SK-N-SH treated with all-trans-retinoic acid at 6 μM for 48 hours (cell line): ENCODE results near the gene GASK1B.

ENCODE experiments used
- ATAC-seq: fragments of 200-7000 bp; cut with Tn5 transposase; 3 replicates; pipeline ENCODE4 v1.9.1; 2020; ENCODE audit warnings: mild to moderate bottlenecking, moderate library complexity
- BACH2 ChIP-seq: fragments of 250-450 bp; sonication (Bioruptor Pico); IDR thresholded peaks from 2 replicates; pipeline ENCODE4 v1.9.0; 2021; ENCODE audit warnings: mild to moderate bottlenecking, borderline replicate concordance
- ESRRG ChIP-seq: fragments of 250-450 bp; sonication (Bioruptor Pico); IDR thresholded peaks from 2 replicates; pipeline ENCODE4 v1.6.1; 2021; ENCODE audit warnings: mild to moderate bottlenecking
- GLIS3 ChIP-seq: fragments of 250-450 bp; sonication (Bioruptor Pico); IDR thresholded peaks from 2 replicates; pipeline ENCODE4 v1.5.0; 2020; ENCODE audit warnings: mild to moderate bottlenecking, moderate library complexity
- RARB ChIP-seq: fragments of 250-450 bp; sonication (Bioruptor Pico); IDR thresholded peaks from 2 replicates; pipeline ENCODE4 v1.8.0; 2021; ENCODE audit warnings: mild to moderate bottlenecking, moderate library complexity
- SNAI2 ChIP-seq: fragments of 250-450 bp; sonication (Bioruptor Pico); IDR thresholded peaks from 2 replicates; pipeline ENCODE4 v1.5.0; 2020; ENCODE audit warnings: mild to moderate bottlenecking, moderate library complexity
- TCF4 ChIP-seq: fragments of 250-450 bp; sonication (Bioruptor Pico); IDR thresholded peaks from 2 replicates; pipeline ENCODE4 v1.8.0; 2021; ENCODE audit warnings: mild to moderate bottlenecking, moderate library complexity, borderline replicate concordance
- TOX ChIP-seq: fragments of 250-450 bp; sonication (Bioruptor Pico); IDR thresholded peaks from 2 replicates; pipeline ENCODE4 v1.8.0; 2021; ENCODE audit warnings: mild to moderate bottlenecking, moderate library complexity, borderline replicate concordance
- ZC3H10 ChIP-seq: fragments of 250-450 bp; sonication (Bioruptor Pico); IDR thresholded peaks from 2 replicates; pipeline ENCODE4 v1.5.1; 2021; ENCODE audit warnings: mild to moderate bottlenecking, moderate library complexity
- ZFP30 ChIP-seq: fragments of 450-650 bp; formaldehyde crosslinking; IDR thresholded peaks from 2 replicates; pipeline ENCODE4 v1.5.0; 2022; ENCODE audit warnings: mild to moderate bottlenecking, moderate library complexity
- ZNF565 ChIP-seq: fragments of 450-650 bp; formaldehyde crosslinking; conservative IDR thresholded peaks from 2 replicates; pipeline ENCODE4 v1.5.0; 2020; ENCODE audit warnings: low read depth, mild to moderate bottlenecking, moderate library complexity
- ZNF70 ChIP-seq: fragments of 450-650 bp; formaldehyde crosslinking; IDR thresholded peaks from 2 replicates; pipeline ENCODE4 v1.5.0; 2020; ENCODE audit warnings: mild to moderate bottlenecking, moderate library complexity
- ZNF8 ChIP-seq: fragments of 450-650 bp; formaldehyde crosslinking; IDR thresholded peaks from 2 replicates; pipeline ENCODE4 v1.5.0; 2020; ENCODE audit warnings: mild to moderate bottlenecking, moderate library complexity
- TF ChIP-seq, protein P1 (sequence below): fragments of 250-450 bp; sonication (Bioruptor Pico); IDR thresholded peaks from 2 replicates; pipeline ENCODE4 v1.5.1; 2021; ENCODE audit warnings: mild to moderate bottlenecking, moderate library complexity
- TF ChIP-seq, protein P2 (sequence below): fragments of 250-450 bp; sonication (Bioruptor Pico); IDR thresholded peaks from 2 replicates; pipeline ENCODE4 v1.8.0; 2021; ENCODE audit warnings: low read depth, mild to moderate bottlenecking, moderate library complexity, borderline replicate concordance
- TF ChIP-seq, protein P3 (sequence below): fragments of 250-450 bp; sonication (Bioruptor Pico); IDR thresholded peaks from 2 replicates; pipeline ENCODE4 v1.8.0; 2020; ENCODE audit warnings: mild to moderate bottlenecking, moderate library complexity, borderline replicate concordance
- TF ChIP-seq, protein P4 (sequence below): fragments of 250-450 bp; sonication (Bioruptor Pico); IDR thresholded peaks from 2 replicates; pipeline ENCODE4 v1.5.0; 2020; ENCODE audit warnings: mild to moderate bottlenecking, moderate library complexity
- TF ChIP-seq, protein P5 (sequence below): fragments of 250-450 bp; sonication (Bioruptor Pico); IDR thresholded peaks from 2 replicates; pipeline ENCODE4 v1.5.1; 2020; ENCODE audit warnings: low read depth, mild to moderate bottlenecking, moderate library complexity

Gene GASK1B

DNA sequence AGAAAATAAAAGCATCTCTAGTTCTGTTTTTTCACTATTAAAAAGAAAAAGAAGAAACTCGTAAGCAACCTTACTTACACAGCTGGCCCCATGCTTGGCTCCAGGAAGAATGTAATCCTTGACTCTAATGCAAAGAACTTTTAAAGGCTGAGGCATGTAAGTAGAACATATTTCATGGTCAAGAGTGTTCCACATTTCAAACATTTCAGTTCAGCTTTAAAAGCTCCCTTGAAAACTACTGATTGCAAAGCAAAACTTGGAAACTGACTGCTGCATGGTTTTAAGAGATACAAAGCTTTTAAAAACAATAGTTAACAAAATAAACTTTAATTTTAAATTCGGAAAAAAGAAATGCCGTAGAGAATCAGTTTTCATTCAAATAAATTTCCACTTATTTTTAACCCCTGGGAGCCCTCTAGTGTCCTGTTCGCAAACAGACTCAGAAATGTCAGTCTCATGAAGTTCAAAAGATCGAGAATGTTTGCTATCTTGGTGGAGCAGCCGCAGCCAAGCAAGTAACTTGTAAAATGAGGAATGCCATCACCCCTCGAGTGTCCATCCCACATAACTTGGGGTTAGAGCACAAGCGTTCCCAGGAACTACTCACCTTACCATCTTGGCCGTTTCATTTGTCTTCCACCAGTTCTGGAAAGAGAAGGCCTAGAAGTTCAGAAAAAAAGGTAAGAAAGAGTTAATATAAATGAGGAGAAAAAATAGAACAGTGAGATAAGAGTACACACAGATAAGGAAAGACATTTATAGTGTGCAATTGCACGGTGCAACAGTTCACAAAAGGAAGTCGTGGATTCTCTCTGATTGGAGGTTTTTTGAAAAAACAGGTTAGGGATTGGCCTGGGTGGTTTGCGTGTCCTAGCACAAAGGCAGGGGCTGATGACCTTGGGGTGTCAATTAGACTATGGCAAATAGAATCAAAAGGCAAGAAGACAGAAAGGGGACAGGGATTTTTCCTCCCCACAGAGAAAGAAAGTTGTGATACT lies at the start of gene GASK1B:
Gene GASK1B (minus strand): TSS at position 765 of the 998 bp plus-strand sequence. CDS start 1,650 bp downstream, outside the sequence.
- TF ChIP-seq ESRRG (CRISPR knock-in tag) (0 out of 2 replicates have a peak, but pooled peaks have one; percentile 33), ZNF70 (no peak), RARB (no peak), ZNF8 (no peak), TCF4 (CRISPR knock-in tag) (no peak)
- TF ChIP-seq, protein P1, sequence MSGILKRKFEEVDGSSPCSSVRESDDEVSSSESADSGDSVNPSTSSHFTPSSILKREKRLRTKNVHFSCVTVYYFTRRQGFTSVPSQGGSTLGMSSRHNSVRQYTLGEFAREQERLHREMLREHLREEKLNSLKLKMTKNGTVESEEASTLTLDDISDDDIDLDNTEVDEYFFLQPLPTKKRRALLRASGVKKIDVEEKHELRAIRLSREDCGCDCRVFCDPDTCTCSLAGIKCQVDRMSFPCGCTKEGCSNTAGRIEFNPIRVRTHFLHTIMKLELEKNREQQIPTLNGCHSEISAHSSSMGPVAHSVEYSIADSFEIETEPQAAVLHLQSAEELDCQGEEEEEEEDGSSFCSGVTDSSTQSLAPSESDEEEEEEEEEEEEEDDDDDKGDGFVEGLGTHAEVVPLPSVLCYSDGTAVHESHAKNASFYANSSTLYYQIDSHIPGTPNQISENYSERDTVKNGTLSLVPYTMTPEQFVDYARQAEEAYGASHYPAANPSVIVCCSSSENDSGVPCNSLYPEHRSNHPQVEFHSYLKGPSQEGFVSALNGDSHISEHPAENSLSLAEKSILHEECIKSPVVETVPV (CRISPR knock-in tag) = no peak
- TF ChIP-seq, protein P2, sequence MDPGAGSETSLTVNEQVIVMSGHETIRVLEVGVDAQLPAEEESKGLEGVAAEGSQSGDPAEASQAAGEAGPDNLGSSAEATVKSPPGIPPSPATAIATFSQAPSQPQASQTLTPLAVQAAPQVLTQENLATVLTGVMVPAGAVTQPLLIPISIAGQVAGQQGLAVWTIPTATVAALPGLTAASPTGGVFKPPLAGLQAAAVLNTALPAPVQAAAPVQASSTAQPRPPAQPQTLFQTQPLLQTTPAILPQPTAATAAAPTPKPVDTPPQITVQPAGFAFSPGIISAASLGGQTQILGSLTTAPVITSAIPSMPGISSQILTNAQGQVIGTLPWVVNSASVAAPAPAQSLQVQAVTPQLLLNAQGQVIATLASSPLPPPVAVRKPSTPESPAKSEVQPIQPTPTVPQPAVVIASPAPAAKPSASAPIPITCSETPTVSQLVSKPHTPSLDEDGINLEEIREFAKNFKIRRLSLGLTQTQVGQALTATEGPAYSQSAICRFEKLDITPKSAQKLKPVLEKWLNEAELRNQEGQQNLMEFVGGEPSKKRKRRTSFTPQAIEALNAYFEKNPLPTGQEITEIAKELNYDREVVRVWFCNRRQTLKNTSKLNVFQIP (CRISPR knock-in tag) = no peak
- TF ChIP-seq, protein P3, sequence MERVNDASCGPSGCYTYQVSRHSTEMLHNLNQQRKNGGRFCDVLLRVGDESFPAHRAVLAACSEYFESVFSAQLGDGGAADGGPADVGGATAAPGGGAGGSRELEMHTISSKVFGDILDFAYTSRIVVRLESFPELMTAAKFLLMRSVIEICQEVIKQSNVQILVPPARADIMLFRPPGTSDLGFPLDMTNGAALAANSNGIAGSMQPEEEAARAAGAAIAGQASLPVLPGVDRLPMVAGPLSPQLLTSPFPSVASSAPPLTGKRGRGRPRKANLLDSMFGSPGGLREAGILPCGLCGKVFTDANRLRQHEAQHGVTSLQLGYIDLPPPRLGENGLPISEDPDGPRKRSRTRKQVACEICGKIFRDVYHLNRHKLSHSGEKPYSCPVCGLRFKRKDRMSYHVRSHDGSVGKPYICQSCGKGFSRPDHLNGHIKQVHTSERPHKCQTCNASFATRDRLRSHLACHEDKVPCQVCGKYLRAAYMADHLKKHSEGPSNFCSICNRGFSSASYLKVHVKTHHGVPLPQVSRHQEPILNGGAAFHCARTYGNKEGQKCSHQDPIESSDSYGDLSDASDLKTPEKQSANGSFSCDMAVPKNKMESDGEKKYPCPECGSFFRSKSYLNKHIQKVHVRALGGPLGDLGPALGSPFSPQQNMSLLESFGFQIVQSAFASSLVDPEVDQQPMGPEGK = no peak
- TF ChIP-seq, all 23 proteins: peak for 1
- ATAC-seq = peak; percentile 86

DNA sequence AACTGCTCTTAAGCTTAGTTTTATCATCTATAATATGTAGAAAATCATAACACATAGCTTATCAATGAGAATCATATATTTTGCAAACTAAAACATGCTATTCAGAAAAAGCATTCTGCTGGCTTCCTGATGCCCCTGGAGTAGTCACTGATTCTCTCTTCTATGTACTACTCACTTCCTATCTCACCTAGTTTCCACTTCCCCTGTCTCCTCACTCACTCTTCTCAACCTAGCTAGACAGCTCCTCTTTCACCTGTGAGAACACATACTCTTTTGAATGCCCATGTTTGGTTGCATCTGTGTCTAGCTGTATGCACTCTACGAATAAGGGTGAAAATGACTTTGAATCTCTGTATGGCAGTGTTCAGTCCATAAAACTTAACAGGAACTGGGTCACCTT lies 46.8 kb upstream of the GASK1B start:
- TF ChIP-seq ESRRG (CRISPR knock-in tag) = no peak
- no peak for TF ChIP-seq SNAI2
- no peak for TF ChIP-seq ZFP30 (CRISPR knock-in tag)
- TF ChIP-seq, protein P4, sequence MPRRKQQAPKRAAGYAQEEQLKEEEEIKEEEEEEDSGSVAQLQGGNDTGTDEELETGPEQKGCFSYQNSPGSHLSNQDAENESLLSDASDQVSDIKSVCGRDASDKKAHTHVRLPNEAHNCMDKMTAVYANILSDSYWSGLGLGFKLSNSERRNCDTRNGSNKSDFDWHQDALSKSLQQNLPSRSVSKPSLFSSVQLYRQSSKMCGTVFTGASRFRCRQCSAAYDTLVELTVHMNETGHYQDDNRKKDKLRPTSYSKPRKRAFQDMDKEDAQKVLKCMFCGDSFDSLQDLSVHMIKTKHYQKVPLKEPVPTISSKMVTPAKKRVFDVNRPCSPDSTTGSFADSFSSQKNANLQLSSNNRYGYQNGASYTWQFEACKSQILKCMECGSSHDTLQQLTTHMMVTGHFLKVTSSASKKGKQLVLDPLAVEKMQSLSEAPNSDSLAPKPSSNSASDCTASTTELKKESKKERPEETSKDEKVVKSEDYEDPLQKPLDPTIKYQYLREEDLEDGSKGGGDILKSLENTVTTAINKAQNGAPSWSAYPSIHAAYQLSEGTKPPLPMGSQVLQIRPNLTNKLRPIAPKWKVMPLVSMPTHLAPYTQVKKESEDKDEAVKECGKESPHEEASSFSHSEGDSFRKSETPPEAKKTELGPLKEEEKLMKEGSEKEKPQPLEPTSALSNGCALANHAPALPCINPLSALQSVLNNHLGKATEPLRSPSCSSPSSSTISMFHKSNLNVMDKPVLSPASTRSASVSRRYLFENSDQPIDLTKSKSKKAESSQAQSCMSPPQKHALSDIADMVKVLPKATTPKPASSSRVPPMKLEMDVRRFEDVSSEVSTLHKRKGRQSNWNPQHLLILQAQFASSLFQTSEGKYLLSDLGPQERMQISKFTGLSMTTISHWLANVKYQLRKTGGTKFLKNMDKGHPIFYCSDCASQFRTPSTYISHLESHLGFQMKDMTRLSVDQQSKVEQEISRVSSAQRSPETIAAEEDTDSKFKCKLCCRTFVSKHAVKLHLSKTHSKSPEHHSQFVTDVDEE (CRISPR knock-in tag) = no peak
- TF ChIP-seq, protein P3 = no peak
- ATAC-seq = no peak

DNA sequence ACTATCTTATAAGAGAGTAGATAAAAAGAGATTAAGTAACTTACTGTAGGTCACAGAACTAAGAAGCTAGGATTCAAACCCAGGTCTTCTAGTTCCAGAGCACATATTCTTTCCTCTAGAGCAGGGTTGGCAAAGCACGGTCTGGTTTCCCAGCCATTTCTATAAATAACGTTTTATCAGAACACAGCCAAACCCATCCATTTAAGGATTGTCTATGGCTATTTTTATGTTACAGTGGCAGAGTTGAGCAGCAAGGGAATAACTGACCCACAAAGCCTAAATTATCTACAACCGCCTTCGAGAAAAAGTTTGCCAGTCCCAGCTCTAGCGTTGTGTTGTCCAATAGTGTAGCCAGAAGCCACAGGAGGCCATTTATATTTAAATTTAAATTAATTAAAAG lies 44.9 kb upstream of the GASK1B start:
- no peak for ATAC-seq
- TF ChIP-seq TOX (CRISPR knock-in tag) (no peak), RARB (no peak), BACH2 (no peak), ZNF70 (no peak), TCF4 (CRISPR knock-in tag) (no peak), ZNF8 (no peak), ZC3H10 (CRISPR knock-in tag) (no peak), GLIS3 (CRISPR knock-in tag) (no peak), ESRRG (CRISPR knock-in tag) (no peak), ZNF565 (CRISPR knock-in tag) (no peak), ZFP30 (CRISPR knock-in tag) (no peak)
- TF ChIP-seq, protein P5, sequence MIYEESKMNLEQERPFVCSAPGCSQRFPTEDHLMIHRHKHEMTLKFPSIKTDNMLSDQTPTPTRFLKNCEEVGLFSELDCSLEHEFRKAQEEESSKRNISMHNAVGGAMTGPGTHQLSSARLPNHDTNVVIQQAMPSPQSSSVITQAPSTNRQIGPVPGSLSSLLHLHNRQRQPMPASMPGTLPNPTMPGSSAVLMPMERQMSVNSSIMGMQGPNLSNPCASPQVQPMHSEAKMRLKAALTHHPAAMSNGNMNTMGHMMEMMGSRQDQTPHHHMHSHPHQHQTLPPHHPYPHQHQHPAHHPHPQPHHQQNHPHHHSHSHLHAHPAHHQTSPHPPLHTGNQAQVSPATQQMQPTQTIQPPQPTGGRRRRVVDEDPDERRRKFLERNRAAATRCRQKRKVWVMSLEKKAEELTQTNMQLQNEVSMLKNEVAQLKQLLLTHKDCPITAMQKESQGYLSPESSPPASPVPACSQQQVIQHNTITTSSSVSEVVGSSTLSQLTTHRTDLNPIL (CRISPR knock-in tag) = no peak
- TF ChIP-seq, protein P1 (CRISPR knock-in tag) = no peak
- TF ChIP-seq, protein P4 (CRISPR knock-in tag) = no peak
- TF ChIP-seq, all 23 proteins: peak for 0
